GM21423 (cell line): ENCODE results near the gene RCN1.
"Not testable (repeated sequence)": the region's sequence is repeated elsewhere in the genome, so short reads cannot be mapped to it uniquely, and the experiment has no call there.

Source experiments
- ATAC-seq: cut with Tn5 transposase; IDR thresholded peaks from one replicate; pipeline ENCODE4 v1.9.1; 2021; ENCODE audit warnings: mild to moderate bottlenecking, moderate library complexity; ENCODE audit not compliant: unreplicated experiment

Gene RCN1

DNA sequence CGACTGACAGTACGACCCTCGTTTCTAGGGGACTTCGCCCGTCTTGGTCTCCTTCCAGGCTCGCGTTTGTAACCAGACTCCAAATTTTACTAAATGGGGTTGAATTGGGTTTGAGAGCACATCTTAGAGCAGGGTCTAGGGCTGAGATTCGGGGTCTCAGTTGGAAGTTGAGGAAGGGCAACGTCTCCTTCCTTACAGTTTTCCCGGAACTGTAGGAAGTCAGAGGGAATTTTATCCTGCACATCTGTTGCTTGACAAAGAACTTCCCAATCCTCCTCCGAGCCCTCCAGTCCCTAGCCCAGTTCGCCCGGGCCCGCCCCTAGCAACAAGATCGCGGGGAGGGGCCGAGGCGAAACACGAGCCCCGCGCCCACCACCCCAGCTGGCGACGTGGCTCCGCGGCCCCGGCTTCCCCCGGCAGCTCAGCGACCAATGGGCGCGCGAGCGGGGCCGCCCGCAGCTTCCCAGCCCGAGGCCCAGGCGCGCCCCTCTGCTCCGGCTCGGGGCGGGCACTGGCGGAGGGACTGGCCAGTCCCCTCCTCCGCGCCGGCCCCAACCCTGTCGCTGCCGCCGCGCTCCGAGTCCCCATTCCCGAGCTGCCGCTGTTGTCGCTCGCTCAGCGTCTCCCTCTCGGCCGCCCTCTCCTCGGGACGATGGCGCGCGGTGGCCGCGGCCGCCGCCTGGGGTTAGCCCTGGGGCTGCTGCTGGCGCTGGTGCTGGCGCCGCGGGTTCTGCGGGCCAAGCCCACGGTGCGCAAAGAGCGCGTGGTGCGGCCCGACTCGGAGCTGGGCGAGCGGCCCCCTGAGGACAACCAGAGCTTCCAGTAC, at the start of gene RCN1:
TSS of gene RCN1 (plus strand) at position 530 of the 826 bp plus-strand sequence. CDS start at position 653, 123 bp downstream.
- ATAC-seq, result peak; percentile 41

DNA sequence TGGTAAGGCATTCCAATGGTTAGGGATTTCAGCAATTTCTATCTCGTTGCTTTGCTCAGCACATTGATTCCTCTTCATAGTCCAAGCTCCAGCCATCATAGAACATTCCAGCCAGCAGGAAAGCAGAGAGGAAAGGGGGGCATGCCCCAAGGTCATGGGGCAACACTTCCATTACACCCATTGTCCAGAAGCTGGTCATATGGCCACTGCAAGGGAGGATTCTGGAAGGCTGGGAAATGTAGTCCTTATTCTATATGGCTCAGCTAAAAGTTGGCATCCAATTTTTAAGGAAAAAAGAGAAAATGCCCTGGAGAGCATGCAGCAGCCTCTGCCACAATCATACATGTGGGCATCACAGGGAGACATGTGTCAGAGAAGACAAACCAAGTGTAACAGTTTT, 47.1 kb upstream of the RCN1 start:
- no peak for ATAC-seq

DNA sequence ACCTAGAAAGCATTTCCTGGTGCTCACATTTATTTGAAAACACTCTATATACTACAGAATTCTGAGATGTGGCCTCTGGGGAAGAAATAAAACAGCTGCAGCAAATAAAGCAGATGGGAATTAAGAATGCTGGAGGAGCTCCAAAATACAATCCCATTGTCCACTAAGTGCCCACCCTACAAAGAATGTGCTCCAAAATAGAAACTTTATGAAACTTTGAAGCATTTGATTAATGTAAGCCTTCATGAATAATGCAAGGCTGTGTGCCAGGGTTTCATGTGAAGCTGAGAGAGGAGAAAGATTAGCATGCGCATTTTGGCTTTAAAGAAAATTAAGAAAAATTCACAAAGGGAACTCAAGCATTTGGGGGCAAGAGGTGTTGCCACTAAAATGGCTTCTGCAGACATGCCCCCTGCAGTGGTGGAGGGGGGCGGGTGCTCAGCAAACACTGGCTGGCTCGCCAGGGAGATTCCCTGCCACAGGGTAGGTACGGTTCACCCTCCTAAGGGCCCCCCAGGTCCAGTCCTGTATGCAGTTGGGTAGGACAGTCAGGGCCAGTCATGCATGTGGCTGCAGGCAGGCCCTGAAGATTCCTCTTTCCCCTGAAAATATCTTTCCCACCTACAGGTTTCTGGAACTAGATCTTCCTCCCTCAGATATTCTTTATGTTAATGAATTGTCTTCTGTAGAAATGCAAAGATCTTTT, 46.6 kb upstream of the RCN1 start:
- no peak for ATAC-seq

DNA sequence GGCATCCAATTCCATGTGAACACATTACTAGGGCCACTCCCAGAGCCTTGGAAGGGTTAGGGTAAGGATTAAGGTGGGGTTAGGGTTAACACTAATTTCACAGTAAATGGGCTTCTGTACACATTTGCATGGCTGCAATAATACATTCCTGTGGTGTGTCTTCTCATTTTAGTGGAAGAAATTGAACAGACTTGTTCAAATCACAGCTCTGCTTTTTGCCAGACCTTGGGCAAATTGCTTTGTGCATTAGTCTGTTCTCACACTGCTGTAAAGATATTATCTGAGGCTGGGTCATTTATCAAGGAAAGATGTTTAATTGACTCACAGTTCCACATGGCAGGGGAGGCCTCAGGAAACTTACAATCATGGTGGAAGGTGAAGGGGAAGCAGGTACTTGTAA, 45.4 kb upstream of the RCN1 start:
- ATAC-seq, result no peak

DNA sequence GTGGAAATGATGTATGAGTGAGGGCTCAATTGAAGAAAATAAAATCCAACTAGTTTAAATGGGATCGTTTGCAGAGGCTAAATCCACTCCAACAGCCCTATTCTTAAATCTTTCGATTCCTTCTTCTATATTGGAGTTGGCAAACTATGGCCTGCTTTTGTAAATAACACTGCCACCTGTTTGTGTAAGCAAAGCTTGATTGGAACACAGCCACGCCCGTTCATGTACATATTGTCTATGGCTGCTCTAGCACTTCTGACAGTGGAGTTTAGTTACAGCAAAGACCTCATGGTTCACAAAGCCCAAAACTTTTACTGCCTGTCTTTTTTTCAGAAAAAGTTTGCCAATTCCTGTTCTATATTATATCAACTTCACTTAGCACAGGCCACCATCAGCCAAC, 40.6 kb upstream of the RCN1 start:
- no peak for ATAC-seq

DNA sequence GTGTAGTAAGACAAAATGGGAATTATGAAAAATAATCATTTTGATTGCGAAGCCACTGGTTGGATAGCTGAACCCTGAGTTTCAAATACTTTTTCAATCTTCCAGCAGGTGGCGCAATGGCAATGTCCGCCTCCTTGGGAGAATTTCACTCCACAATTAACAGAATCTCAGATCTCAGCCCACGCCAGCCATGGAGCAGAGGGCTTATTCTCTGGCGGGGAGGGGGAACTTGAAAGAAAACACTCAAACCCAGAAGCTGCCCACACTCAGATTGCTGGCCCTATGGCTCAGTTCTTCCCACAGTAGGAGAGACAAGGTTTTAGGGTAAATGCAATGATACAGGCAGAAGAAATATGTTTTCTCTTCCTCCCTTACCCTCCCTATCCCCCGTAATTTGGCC, 38.7 kb upstream of the RCN1 start:
- no peak for ATAC-seq

DNA sequence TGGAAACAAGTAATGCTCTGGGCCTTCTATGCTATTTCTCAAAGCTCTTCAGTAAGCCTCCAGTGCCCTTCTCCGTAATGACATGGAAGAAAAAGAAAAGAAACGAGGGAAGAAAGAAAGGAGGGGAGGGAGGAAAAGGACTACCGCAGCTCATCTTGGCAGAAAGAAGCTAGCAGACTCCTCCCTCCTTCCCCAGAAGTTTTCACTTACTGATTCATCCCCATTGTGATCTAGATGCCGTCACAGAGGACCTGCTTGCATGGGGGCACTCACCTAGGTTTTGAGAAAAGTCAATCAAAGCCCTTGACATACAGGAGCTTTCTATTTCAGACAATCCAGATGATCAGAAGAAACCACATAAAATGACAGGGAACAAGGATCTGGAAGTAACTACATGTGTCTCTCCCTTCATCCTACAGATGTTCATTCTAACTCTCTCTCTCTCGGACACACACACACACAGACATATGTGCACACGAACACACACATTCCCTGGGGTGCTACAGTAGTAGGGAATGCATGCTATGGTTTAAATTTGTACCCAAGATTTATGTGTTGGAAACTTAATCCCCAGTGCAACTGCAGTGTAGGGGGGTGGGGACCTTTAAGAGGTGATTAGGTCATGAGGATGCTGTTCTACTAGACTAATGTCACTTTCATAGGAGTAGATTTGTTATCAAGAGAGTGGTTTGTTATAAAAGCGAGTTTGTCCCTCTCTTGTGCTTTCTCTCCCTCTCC, 37.6 kb upstream of the RCN1 start:
- ATAC-seq, result no peak

DNA sequence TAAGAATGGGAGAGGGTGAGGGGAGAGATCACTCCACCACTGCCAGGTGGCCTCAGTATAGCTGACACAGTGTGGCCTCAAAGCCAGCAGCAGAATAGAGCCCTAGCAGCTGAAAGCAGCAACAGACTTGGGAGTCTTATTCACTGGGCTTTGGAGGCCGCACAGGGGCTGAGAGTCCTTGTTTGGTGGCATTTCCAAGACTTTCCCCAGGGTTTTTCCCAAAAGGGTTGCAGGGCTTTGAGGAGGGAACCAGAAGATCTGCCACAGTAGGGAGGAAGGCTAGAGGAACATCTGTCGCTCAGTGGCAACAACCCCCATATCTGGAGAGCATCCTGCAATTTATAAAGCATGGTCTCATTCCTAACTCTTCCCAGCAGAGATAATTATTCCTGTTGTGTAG, 35.0 kb upstream of the RCN1 start:
- ATAC-seq, result no peak

DNA sequence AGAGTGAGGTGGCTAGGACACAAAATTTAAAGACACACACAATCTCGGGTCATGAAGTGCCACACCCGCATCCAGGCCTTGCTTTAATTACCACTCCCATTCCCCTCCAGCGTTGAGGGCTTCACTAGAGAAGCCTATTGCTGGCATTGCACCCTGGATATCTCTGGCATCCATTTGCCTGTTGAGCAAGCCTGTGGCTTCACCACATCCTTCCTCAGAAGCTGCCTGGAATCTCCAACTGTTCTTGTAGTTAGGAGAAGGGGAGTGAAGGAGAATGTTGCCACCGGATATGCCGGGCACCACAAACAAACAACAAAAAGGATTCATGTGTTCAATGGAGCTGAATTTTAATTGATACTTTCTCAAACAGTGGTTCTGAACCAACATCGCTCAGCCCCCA, 34.4 kb upstream of the RCN1 start:
- ATAC-seq, result no peak

DNA sequence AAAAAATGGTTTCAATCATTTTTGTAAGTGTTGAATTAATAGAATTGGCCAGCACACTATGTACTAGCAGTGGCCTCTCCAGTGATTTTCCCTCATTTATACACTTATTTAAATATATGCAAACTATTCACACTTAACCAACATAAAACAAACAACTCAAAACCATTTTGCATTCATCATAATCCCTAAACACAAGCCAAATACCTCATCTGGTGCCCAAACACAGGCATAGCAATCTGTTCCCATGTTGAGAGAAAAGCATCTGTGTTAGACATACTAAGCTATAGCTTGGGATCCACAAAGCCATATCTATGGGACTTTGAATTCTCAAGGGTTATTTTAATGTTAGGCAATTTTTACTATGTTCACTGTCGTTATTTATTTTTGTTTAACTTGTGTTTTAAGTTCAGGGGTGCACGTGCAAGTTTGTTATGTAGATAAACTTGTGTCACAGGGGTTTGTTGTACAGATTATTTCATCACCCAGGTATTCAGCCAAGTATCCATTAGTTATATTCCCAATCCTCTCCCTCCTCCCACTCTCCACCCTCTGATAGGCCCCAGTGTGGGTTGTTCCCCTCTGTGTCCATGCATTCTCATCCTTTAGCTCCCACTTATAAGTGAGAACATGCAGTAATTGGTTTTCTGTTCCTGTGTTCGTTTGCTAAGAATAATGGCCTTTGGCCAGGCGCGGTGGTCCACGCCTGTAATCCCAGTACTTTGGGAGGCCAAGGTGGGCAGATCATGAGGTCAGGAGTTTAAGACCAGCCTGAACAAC, 31.0 kb upstream of the RCN1 start:
- ATAC-seq, result no peak

DNA sequence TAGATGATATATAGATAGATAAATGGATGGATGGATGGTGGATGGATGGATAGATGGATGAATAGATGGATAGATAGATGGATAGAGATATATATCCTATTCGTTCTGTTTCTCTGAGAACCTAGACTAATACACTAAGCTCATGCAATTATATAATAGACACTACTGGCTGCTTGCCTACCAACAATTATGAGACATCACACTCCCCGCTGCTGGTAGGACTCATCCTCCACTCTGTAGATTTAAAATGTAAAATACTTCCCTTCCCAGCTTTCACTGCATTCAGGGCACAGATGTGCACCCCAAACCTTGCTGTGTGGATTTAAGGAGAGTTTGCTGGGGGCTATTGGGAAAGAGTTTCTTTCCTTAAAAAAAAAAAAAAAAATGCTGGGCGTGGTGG, 28.3 kb upstream of the RCN1 start:
- no peak for ATAC-seq

DNA sequence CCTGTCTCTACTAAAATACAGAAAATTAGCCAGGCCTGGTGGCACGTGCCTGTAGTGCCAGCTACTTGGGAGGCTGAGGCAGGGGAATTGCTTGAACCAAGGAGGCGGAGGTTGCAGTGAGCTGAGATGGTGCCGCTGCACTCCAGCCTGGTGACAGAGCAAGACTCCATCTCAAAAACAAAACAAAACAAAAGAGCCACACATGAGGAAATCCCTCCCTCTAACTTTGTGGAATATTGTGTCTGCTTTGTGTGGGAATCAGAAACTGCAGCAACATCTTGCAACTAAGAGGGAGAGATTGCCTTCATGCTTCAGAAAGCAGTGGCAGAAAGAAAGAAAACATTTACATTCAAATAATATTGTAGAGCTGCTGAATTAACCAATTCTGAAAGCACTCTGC, 27.8 kb upstream of the RCN1 start:
- ATAC-seq, result not testable (repeated sequence)

DNA sequence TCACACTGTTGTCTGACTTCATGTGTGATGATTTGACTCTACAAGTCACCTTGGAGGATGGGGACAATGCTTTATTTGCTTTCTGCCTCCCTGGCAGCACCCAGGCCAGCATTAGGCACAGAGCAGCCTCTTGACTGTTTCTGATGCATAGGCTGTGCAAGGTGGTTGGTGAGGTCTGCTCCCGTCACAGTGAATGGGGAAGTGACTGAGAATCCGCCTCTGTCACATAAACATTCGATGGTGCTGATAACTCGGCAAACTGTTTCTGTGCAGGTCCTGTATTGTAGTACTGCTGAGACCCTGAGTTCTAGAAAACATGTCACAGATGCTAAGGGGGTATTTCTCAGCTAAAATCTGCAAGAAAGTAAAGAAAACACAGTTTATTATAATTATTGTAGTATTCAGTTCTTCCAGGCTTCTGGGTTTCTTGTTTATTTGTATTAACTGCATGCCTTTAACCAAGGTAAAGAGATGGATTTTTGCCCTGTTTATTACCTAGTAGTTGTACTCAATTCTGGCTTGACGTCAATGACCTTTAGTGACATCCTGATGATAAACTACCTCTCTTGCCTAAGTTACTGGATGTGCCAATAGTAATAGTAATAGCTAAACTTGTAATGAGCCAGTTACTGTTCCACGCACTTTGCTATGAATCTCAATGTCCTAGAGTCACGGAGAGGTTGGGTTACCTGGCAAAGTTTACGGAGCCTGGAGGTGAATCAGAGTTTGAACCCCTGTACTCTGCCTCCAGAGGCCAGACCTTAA, 24.8 kb upstream of the RCN1 start:
- no peak for ATAC-seq

DNA sequence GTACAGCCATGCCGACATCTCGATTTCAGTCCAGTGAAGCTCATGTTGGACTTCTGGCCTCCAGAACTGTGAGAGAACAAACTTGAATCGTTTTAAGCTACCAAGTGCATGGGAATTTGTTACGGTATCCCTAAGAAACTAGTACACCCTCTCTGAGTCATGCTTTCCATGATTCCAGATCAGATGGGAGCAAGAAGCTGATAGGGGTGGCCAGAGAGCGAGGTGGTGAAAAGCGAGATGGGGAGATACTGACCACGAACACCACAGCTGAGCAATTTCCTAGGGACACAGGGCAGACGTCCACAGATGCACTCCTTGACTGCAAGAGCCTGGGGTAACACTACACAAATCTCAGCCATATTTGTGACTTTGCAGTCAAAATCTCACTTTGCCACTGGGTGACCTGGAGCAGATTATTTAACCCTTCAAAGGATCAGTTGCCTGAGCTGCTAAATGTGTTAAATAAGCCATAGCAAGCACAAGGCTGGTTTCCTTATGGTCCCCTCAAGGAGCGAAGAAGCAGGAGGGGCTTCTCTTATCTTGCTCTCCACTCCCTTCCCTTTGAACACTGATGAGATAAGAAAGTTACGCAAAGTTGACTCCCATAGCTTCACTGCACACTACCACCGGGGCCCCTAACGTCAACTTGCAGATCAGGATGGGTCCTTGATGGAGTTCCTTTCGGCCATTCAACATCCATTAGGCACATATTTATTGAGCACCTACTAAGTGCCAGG, 22.6 kb upstream of the RCN1 start:
- no peak for ATAC-seq

DNA sequence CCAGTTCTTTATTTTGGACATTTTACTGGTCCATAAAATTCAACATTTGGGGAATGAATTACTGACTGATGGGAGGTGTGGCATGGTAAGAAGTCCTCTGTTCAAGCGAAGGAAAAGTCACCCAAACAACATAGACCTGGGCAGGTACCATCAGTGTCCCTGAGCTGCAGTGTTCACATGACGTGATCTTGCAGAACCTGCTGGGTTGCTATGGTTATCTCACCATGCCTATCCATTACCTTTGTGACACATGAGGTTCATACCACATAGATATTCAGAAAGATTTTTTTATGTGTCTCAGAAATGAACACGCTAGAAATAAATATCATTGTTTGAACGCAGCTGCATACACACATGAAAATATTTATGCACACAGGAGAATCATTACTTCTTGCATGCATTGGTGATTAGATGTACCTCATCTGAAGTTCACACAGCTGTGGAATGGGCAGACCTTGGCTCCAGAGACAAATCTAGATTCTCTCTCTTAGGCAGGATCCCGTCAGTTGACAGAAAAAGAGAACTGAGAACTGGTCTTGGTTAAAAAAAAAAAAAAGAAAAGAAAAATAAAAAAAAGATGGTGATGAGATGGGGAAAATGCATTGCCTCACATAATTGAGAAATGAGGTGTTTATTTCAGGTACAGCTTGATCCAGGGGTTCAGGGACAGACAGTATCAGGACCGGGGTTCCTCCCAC, 21.4 kb upstream of the RCN1 start:
- no peak for ATAC-seq

DNA sequence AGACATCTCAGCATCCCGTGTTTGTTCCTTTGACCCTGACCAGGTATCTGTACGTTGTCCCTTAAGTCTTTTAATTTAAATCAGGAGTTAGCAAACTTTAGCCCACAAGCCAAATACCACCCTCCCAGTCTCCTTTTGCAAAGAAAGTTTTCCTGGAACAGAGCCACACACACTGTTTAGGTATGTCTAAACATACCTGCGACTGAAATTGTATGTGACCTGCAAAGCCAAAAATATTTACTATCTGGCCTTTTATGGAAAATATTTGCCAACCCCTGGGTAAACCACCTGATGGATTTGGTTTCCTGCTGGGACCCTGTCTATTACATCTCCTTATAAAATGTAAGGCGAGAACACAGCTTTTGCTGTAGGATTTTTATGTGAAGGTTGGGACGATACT, 20.2 kb upstream of the RCN1 start:
- ATAC-seq, result no peak

DNA sequence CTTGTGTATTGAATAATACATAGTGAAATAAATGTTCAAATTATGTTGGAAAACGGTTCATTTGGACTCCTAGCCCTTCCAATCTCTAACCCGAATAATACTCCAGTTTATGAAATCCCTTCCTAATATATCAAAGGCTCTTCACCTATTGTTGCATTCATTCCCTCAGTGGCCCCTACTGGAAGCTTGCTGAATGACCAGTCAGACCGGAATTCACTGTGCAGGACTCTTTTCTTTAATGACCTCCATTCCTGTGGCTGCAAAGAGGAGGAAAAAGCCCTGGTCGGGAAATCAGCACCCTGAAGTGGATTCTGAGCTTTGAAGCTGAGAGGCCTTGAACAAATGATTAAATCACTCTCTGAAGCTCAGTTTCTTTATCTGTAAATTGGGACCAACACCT, 19.1 kb upstream of the RCN1 start:
- no peak for ATAC-seq

DNA sequence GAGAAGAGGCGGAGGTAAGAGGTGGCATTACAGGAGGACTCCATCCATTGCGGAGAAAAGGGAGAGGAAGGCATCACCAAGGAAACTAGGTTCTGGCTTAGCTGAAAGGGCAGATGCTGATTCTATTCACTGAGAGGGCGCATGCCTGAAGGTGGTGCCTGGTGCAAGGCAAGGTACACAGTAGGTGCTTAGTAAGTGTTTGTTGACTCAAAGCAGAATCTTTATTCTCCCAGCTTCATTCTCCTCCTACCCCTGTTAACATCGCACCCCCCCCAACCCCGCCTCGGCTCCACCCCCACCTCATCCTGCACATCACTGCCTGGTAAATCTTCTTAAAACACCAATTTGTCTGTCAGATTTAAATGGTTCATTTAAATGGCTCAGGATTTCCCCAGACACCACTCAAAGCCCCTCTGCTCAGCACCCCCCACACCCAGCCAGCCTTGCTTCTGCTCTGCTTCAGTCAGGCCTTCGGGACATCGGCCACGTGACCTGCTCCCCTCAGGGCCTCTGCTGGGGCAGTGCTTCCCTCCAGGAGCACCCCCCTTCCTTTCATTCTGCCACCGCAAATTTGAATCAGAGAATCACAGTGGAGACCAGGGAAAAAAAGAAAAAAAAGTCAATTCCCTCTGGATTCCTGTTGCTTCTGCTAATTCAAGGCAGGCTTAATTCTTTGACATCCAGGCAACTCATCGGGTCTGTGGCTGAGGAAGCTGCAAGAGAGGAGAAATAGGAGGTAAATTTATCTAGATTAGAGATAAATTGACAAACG, 17.8 kb upstream of the RCN1 start:
- no peak for ATAC-seq
